H9 (cell line): ENCODE data around the gene RPS27. TPM values are rescaled to one million over a fixed set of nuclear protein-coding genes. Genes with fewer than 3 reads are reported as not detected.
"Not testable (repeated sequence)": the region's sequence is repeated elsewhere in the genome, so short reads cannot be mapped to it uniquely, and the experiment has no call there.

Experiments used
- DNase-seq: peaks from one replicate; pipeline ENCODE4 v3.0.0-alpha.2; 2017
- H2AFZ ChIP-seq: one replicate; pipeline ENCODE4 v1.6.1; 2013; ENCODE audit warnings: mild to moderate bottlenecking, low read length, control low read depth, moderate library complexity
- H2AK5ac ChIP-seq: 2 replicates; pipeline ENCODE4 v1.6.1; 2013; ENCODE audit warnings: low read length, control low read depth, mixed read lengths; ENCODE audit not compliant: insufficient read length
- H2BK120ac ChIP-seq: one replicate; pipeline ENCODE4 v1.6.1; 2013; ENCODE audit warnings: low read depth, mild to moderate bottlenecking, low read length, control low read depth, inconsistent platforms; ENCODE audit not compliant: poor library complexity, severe bottlenecking
- H2BK12ac ChIP-seq: 2 replicates; pipeline ENCODE4 v1.6.1; 2013; ENCODE audit warnings: low read length, control low read depth, mixed read lengths, low read depth; ENCODE audit not compliant: insufficient read length
- H2BK15ac ChIP-seq: 2 replicates; pipeline ENCODE4 v1.6.1; 2013; ENCODE audit warnings: low read depth, low read length, control low read depth
- H2BK20ac ChIP-seq: one replicate; pipeline ENCODE4 v1.6.1; 2013; ENCODE audit warnings: low read depth, mild to moderate bottlenecking, low read length, control low read depth, inconsistent platforms; ENCODE audit not compliant: poor library complexity, severe bottlenecking
- H2BK5ac ChIP-seq: 2 replicates; pipeline ENCODE4 v1.6.1; 2013; ENCODE audit warnings: low read length, control low read depth, mixed read lengths; ENCODE audit not compliant: insufficient read length
- H3K14ac ChIP-seq: 2 replicates; pipeline ENCODE4 v1.6.1; 2013; ENCODE audit warnings: low read length, control low read depth; ENCODE audit not compliant: insufficient read depth
- H3K18ac ChIP-seq: 2 replicates; pipeline ENCODE4 v1.6.1; 2013; ENCODE audit warnings: low read depth, mild to moderate bottlenecking, mixed read lengths, low read length, control low read depth; ENCODE audit not compliant: insufficient read length
- H3K23ac ChIP-seq: 2 replicates; pipeline ENCODE4 v1.6.1; 2013; ENCODE audit warnings: low read length, control low read depth, mixed read lengths, low read depth; ENCODE audit not compliant: insufficient read length
- H3K23me2 ChIP-seq: 2 replicates; pipeline ENCODE4 v1.6.1; 2013; ENCODE audit warnings: low read depth, mild to moderate bottlenecking, mixed read lengths, low read length, control low read depth; ENCODE audit not compliant: insufficient read length, poor library complexity, severe bottlenecking
- H3K27ac ChIP-seq: 2 replicates; pipeline ENCODE4 v1.5.1; 2013; ENCODE audit warnings: low read length, control low read depth, mixed read lengths, low read depth; ENCODE audit not compliant: insufficient read length
- H3K27me3 ChIP-seq: 2 replicates; pipeline ENCODE4 v1.6.1; 2013; ENCODE audit warnings: low read length, control low read depth, inconsistent platforms; ENCODE audit not compliant: insufficient read depth
- H3K4ac ChIP-seq: 2 replicates; pipeline ENCODE4 v1.6.1; 2013; ENCODE audit warnings: low read depth, mild to moderate bottlenecking, control low read depth, inconsistent platforms, low read length, moderate library complexity
- H3K4me1 ChIP-seq: 2 replicates; pipeline ENCODE4 v1.6.1; 2013; ENCODE audit warnings: low read length, control low read depth, inconsistent platforms; ENCODE audit not compliant: insufficient read depth
- H3K4me2 ChIP-seq: 2 replicates; pipeline ENCODE4 v1.6.1; 2013; ENCODE audit warnings: low read length, control low read depth, mixed read lengths; ENCODE audit not compliant: insufficient read length, insufficient read depth
- H3K56ac ChIP-seq: 2 replicates; pipeline ENCODE4 v1.6.1; 2013; ENCODE audit warnings: low read depth, mild to moderate bottlenecking, mixed read lengths, low read length, control low read depth; ENCODE audit not compliant: insufficient read length
- H3K79me1 ChIP-seq: 2 replicates; pipeline ENCODE4 v1.6.1; 2013; ENCODE audit warnings: low read depth, mild to moderate bottlenecking, moderate library complexity, low read length, control low read depth, inconsistent platforms; ENCODE audit not compliant: insufficient read depth, poor library complexity, severe bottlenecking
- H3K79me2 ChIP-seq: 2 replicates; pipeline ENCODE4 v1.6.1; 2013; ENCODE audit warnings: low read length, control low read depth, inconsistent platforms; ENCODE audit not compliant: insufficient read depth
- H3K9ac ChIP-seq: 2 replicates; pipeline ENCODE4 v1.6.1; 2013; ENCODE audit warnings: low read length, control low read depth, mixed read lengths; ENCODE audit not compliant: insufficient read length; ENCODE audit errors: extremely low read depth
- H3K9me3 ChIP-seq: one replicate; pipeline ENCODE4 v1.6.1; 2013; ENCODE audit warnings: low read depth, low read length, inconsistent platforms; ENCODE audit not compliant: control insufficient read depth
- H3T11ph ChIP-seq: one replicate; pipeline ENCODE4 v1.6.1; 2013; ENCODE audit warnings: mild to moderate bottlenecking, low read length, control low read depth, inconsistent platforms
- H4K20me1 ChIP-seq: one replicate; pipeline ENCODE4 v1.6.1; 2013; ENCODE audit not compliant: control insufficient read depth, insufficient read length, insufficient read depth
- H4K5ac ChIP-seq: 2 replicates; pipeline ENCODE4 v1.6.1; 2013; ENCODE audit warnings: low read depth, mild to moderate bottlenecking, mixed read lengths, low read length, control low read depth; ENCODE audit not compliant: insufficient read length
- H4K8ac ChIP-seq: replicated peaks from 2 replicates; pipeline ENCODE4 v1.6.1; 2013; ENCODE audit warnings: low read length, control low read depth, mixed read lengths, low read depth; ENCODE audit not compliant: insufficient read length
- H4K91ac ChIP-seq: 2 replicates; pipeline ENCODE4 v1.6.1; 2013; ENCODE audit warnings: low read depth, mild to moderate bottlenecking, moderate library complexity, mixed read lengths, low read length, control low read depth; ENCODE audit not compliant: insufficient read length
- H3K27ac Mint-ChIP-seq, 3 experiments: 2 replicates in 2 of 3; 3 replicates in 1 of 3; pipeline ENCODE4 v1.8.0; 2020 to 2021; ENCODE audit warnings: mixed read lengths in 3 of 3, mild to moderate bottlenecking in 1 of 3, moderate library complexity in 1 of 3
- H3K27me3 Mint-ChIP-seq: 2 replicates; pipeline ENCODE4 v1.8.0; 2021; ENCODE audit warnings: low read depth, mild to moderate bottlenecking, moderate library complexity, mixed read lengths
- H3K36me3 Mint-ChIP-seq, 3 experiments: 2 replicates in 2 of 3; 3 replicates in 1 of 3; pipeline ENCODE4 v1.8.0; 2020 to 2021; ENCODE audit warnings: low read depth in 3 of 3, mixed read lengths in 3 of 3; ENCODE audit not compliant: insufficient read depth in 1 of 3
- H3K4me1 Mint-ChIP-seq, 2 experiments: 2 replicates each; pipeline ENCODE4 v1.8.0; 2020; ENCODE audit warnings: mixed read lengths in 2 of 2
- H3K4me3 Mint-ChIP-seq, 2 experiments: 2 replicates in 1 of 2; 3 replicates in 1 of 2; pipeline ENCODE4 v1.8.0; 2020 to 2021; ENCODE audit warnings: mild to moderate bottlenecking in 2 of 2, mixed read lengths in 2 of 2, moderate library complexity in 1 of 2
- H3K9me3 Mint-ChIP-seq, 2 experiments: 2 replicates in 1 of 2; 3 replicates in 1 of 2; pipeline ENCODE4 v1.8.0; 2020; ENCODE audit warnings: mild to moderate bottlenecking in 2 of 2, mixed read lengths in 2 of 2, moderate library complexity in 1 of 2
- WGBS: extraction: QIAGEN DNeasy Blood & Tissue Kit; methylation state at CpG from one replicate; pipeline ENCODE4 v1.1.7; 2013; ENCODE audit warnings: missing lambda C conversion rate, low lambda C conversion rate, mixed read lengths; ENCODE audit not compliant: insufficient read length; ENCODE audit errors: extremely low coverage; 5-methylcytosine and 5-hydroxymethylcytosine counted together
- total RNA-seq: library from RNA; stranded (reverse); gene quantifications from 2 replicates; pipeline ENCODE4 v1.2.1, GENCODE V29; 2021

RPS27 gene
- total RNA-seq, 1 experiment from 2014 or later, result 2,321 TPM

GRCh38 chr1:153981735-153982134 lies 8.8 kb upstream of the RPS27 start:
- H3K4me1 Mint-ChIP-seq, result peaks cover 22 to 28% of the 10 kb centered on the region in 2 experiments
- H3K18ac ChIP-seq, H3K56ac ChIP-seq, H2AK5ac ChIP-seq, H4K5ac ChIP-seq, H3T11ph ChIP-seq, H3K9ac ChIP-seq, H2BK120ac ChIP-seq, H3K4ac ChIP-seq, H4K91ac ChIP-seq, H2BK5ac ChIP-seq, H2BK20ac ChIP-seq, H2AFZ ChIP-seq, H3K4me1 ChIP-seq, H3K27ac Mint-ChIP-seq, H3K14ac ChIP-seq, H3K27ac ChIP-seq, H3K4me2 ChIP-seq, H3K27me3 Mint-ChIP-seq, H3K9me3 Mint-ChIP-seq, H3K4me3 Mint-ChIP-seq, DNase-seq, H4K20me1 ChIP-seq, H4K8ac ChIP-seq, H2BK15ac ChIP-seq, H3K79me1 ChIP-seq, H3K23ac ChIP-seq, H2BK12ac ChIP-seq, H3K79me2 ChIP-seq, H3K9me3 ChIP-seq, H3K27me3 ChIP-seq: not testable (repeated sequence)
- peaks cover 24% of the 10 kb centered on the region for H3K23me2 ChIP-seq
- peaks cover 12 to 52% (median 39%) of the 10 kb centered on the region in 3 experiments; a peak in 6 of 7 replicates for H3K36me3 Mint-ChIP-seq
- no CpG with 5 or more reads among the region's 2 CpGs for WGBS
